Ovary (tissue), 9 donors: ENCODE data around the gene ETNK2. TPM values are rescaled to one million over a fixed set of nuclear protein-coding genes. Genes with fewer than 3 reads are reported as not detected.

ENCODE experiments used
- DNase-seq, 5 donors: peaks; one replicate each; pipeline ENCODE4 v3.0.0-alpha.2; 2019 to 2020
- H3K27ac ChIP-seq, 2 donors: fragments of 200-600 bp; one replicate each; pipeline versions ENCODE4 v1.5.1 to v1.8.0; 2019 to 2022
- H3K27me3 ChIP-seq: fragments of 200-600 bp; one replicate; pipeline ENCODE4 v1.8.0; 2022
- H3K36me3 ChIP-seq: fragments of 200-600 bp; sonication (generic); one replicate; pipeline ENCODE4 v1.5.1; 2019
- H3K4me1 ChIP-seq: one replicate; pipeline ENCODE4 v1.8.1; 2013; ENCODE audit warnings: mild to moderate bottlenecking, moderate library complexity; ENCODE audit not compliant: insufficient read depth
- H3K4me3 ChIP-seq: fragments of 200-600 bp; sonication (generic); one replicate; pipeline ENCODE4 v1.5.1; 2017
- H3K9me3 ChIP-seq, 2 donors: fragments of 200-600 bp in 1 of 2; sonication (generic) in 1 of 2; one replicate each; pipeline versions ENCODE4 v1.5.1 to v1.8.1; 2013 to 2019; ENCODE audit warnings: mild to moderate bottlenecking in 1 of 2, moderate library complexity in 1 of 2
- CTCF ChIP-seq, 3 donors: fragments of 450-650 bp in 2 of 3; fragments of 200-600 bp in 1 of 3; IDR thresholded peaks; one replicate each; pipeline versions ENCODE4 v1.5.1 to v1.8.0; 2016 to 2022; ENCODE audit warnings: antibody characterized with exemption in 3 of 3, mild to moderate bottlenecking in 1 of 3
- EP300 ChIP-seq: sonication (generic); formaldehyde crosslinking; IDR thresholded peaks from one replicate; pipeline ENCODE4 v1.6.1; 2017; ENCODE audit warnings: antibody characterized with exemption
- POLR2A ChIP-seq: fragments of 450-650 bp; IDR thresholded peaks from one replicate; pipeline ENCODE4 v1.6.1; 2017; ENCODE audit warnings: antibody characterized with exemption, mild to moderate bottlenecking, moderate library complexity
- WGBS, 3 donors: extraction: QIAGEN DNeasy Blood & Tissue Kit in 1 of 3; methylation state at CpG; one replicate each; pipeline versions ENCODE4 v1.1.5 to v1.1.7; 2013 to 2017; 5-methylcytosine and 5-hydroxymethylcytosine counted together
- intact Hi-C, 4 donors: fragments of 100-400 bp; cut with DNase I; formaldehyde crosslinking; loops; one replicate each; pipeline versions ENCODE4 v1.11.0 to v1.15.1; 2022 to 2023
- polyA plus RNA-seq, 2 donors: library from polyadenylated mRNA; stranded (reverse); fragments of 200-250 nt in 1 of 2; fragments of 350-450 nt in 1 of 2; fragmentation: Illumina TruSeq in 1 of 2; extraction: RNeasy Lipid Tissue Mini Kit (QIAGEN cat#74804) in 1 of 2; gene quantifications; one replicate each; pipeline ENCODE4 v1.2.3, GENCODE V29; 2013 to 2014
- total RNA-seq, 7 donors: library from RNA; depleted of rRNA in 2 of 7; stranded (reverse); fragments of >200 nt in 2 of 7; fragmentation: NEBNext Ultra II Directional in 3 of 7; extraction: Animal tissue kit (Norgen Biotek cat#: 25700) in 3 of 7; gene quantifications; one replicate each; pipeline versions ENCODE4 v1.1.0 to v1.2.4, GENCODE V29; 2016 to 2023
- donor health status: DM: no; HTN: no; CAD: no; lungs with moderate emphysema.
- donor health status: DM: no; HTN: no; CAD: no.
- donor health status: Bipolar disorder and iron deficiency.
- donor health status: DM: yes; HTN: yes; CAD: no.
- donor health status: DM: no; HTN: no; CAD: no.
- donor health status: DM: yes; HTN: yes; CAD: no.

Gene ETNK2
- total and polyA plus RNA-seq, 9 donors, result 16.3 to 60.9 (median 40.3) TPM

- Histone ChIP-seq H3K4me1 (no peaks in the 10 kb centered on the region), H3K27me3 (no peaks in the 10 kb centered on the region), H3K36me3 (no peaks in the 10 kb centered on the region), H3K9me3 (no peaks in the 10 kb centered on the region), H3K4me3 (no peak overlapping the region), H3K27ac (no peak overlapping the region)
- WGBS, 3 donors, result 27 to 41% (median 38%) methylated on average over 6 of the region's 6 CpGs
- peak in 1 of 5 donors; percentile 13 for DNase-seq
- intact Hi-C loops, result no loop called here
- TF ChIP-seq CTCF (IDR thresholded peaks at IDR 0.05) (no peak), POLR2A (no peak), EP300 (no peak)
Measured at GRCh38 chr1:204180133-204180532, 28.3 kb upstream of the ETNK2 start.

GRCh38 chr1:204178487-204179281, 26.8 kb upstream of the ETNK2 start:
- Histone ChIP-seq H3K27ac (no peak overlapping the region), H3K4me1 (no peaks in the 10 kb centered on the region), H3K27me3 (no peaks in the 10 kb centered on the region), H3K4me3 (no peak overlapping the region), H3K36me3 (no peaks in the 10 kb centered on the region), H3K9me3 (no peaks in the 10 kb centered on the region)
- 87 to 95% (median 91%) methylated on average over 7 of the region's 7 CpGs for WGBS, 3 donors
- intact Hi-C loops, result no loop called here
- no peak for TF ChIP-seq CTCF (IDR thresholded peaks at IDR 0.05)
- TF ChIP-seq POLR2A, result no peak
- no peak for TF ChIP-seq EP300
- DNase-seq, result peak in 1 of 5 donors; percentile 10

GRCh38 chr1:204177133-204177532, 25.3 kb upstream of the ETNK2 start:
- no peaks in the 10 kb centered on the region for H3K27me3 ChIP-seq
- no peaks in the 10 kb centered on the region for H3K4me1 ChIP-seq
- intact Hi-C loops, result no loop called here
- H3K9me3 ChIP-seq, result no peaks in the 10 kb centered on the region
- no peak overlapping the region for H3K4me3 ChIP-seq
- no peaks in the 10 kb centered on the region for H3K36me3 ChIP-seq
- 50 to 52% (median 50%) methylated on average over 4 of the region's 4 CpGs for WGBS, 3 donors
- no peak overlapping the region for H3K27ac ChIP-seq
- peak in 1 of 5 donors; percentile 1 for DNase-seq
- TF ChIP-seq POLR2A, result no peak
- TF ChIP-seq CTCF (IDR thresholded peaks at IDR 0.05), result no peak
- TF ChIP-seq EP300, result no peak

- Histone ChIP-seq H3K36me3 (no peaks in the 10 kb centered on the region), H3K9me3 (no peaks in the 10 kb centered on the region), H3K4me3 (no peak overlapping the region), H3K27me3 (no peaks in the 10 kb centered on the region), H3K4me1 (no peaks in the 10 kb centered on the region), H3K27ac (no peak overlapping the region)
- intact Hi-C loops, result no loop called here
- 43 to 54% (median 53%) methylated on average over 5 of the region's 5 CpGs for WGBS, 3 donors
- TF ChIP-seq CTCF (IDR thresholded peaks at IDR 0.05), result no peak
- no peak for TF ChIP-seq POLR2A
- peak in 1 of 5 donors; percentile 3 for DNase-seq
Measured at GRCh38 chr1:204176049-204176448, 24.2 kb upstream of the ETNK2 start.
